DOHH2 (cell line): ENCODE data around the gene KRTAP12-3.

Experiments used
- CTCF ChIP-seq: fragments of 200-600 bp; sonication (generic); IDR thresholded peaks from one replicate; pipeline ENCODE4 v1.5.1; 2014; ENCODE audit warnings: antibody characterized with exemption, mild to moderate bottlenecking, low read depth, low read length; ENCODE audit not compliant: poor library complexity, severe bottlenecking
- EZH2phosphoT487 ChIP-seq: fragments of 200-600 bp; sonication (generic); IDR thresholded peaks from 2 replicates; pipeline ENCODE4 v1.6.1; 2017; ENCODE audit warnings: borderline replicate concordance, mild to moderate bottlenecking, antibody characterized with exemption, low read length, moderate library complexity, mixed read lengths

GRCh38 chr21:44686000-44686781 lies 28.5 kb downstream of the KRTAP12-3 start:
- TF ChIP-seq CTCF (no peak), EZH2phosphoT487 (no peak)
